ENCODE data around the gene VDAC2.

The VDAC2 gene

GRCh38 chr10:75231672-75232581 lies 21.3 kb downstream of the VDAC2 start:
- DNase-seq: no peak

GRCh38 chr10:75233444-75234016 lies 22.9 kb downstream of the VDAC2 start:
- DNase-seq: no peak

- DNase-seq: peak; percentile 89
These were observed 23.6 kb downstream of the VDAC2 start for GRCh38 chr10:75234017-75234682.

GRCh38 chr10:75234683-75235374 lies 24.2 kb downstream of the VDAC2 start:
- no peak for DNase-seq

GRCh38 chr10:75235375-75236177 lies 25.0 kb downstream of the VDAC2 start, which contains the start of gene COMTD1:
COMTD1 (minus strand) TSS chr10:75235957; CDS start chr10:75235928, 29 bp downstream.
- peak; percentile 89 for DNase-seq

- DNase-seq: no peak
These were observed 25.7 kb downstream of the VDAC2 start for GRCh38 chr10:75236178-75236825.

GRCh38 chr10:75238182-75239095 lies 27.8 kb downstream of the VDAC2 start:
- no peak for DNase-seq

- DNase-seq: no peak
These were observed 28.6 kb downstream of the VDAC2 start for GRCh38 chr10:75239096-75239790.

GRCh38 chr10:75240329-75241076 lies 29.9 kb downstream of the VDAC2 start:
- DNase-seq: no peak

- DNase-seq: peak; percentile 13
These were observed 32.8 kb downstream of the VDAC2 start for GRCh38 chr10:75243426-75243825.

- no peak for DNase-seq
These were observed 34.1 kb downstream of the VDAC2 start for GRCh38 chr10:75244487-75245353.

GRCh38 chr10:75245354-75246250 lies 35.0 kb downstream of the VDAC2 start:
- no peak for DNase-seq

GRCh38 chr10:75246506-75246905 lies 35.9 kb downstream of the VDAC2 start:
- DNase-seq: no peak

GRCh38 chr10:75247797-75248196 lies 37.2 kb downstream of the VDAC2 start:
- no peak for DNase-seq

GRCh38 chr10:75250934-75251333 lies 40.3 kb downstream of the VDAC2 start:
- DNase-seq: no peak

- no peak for DNase-seq
These were observed 43.0 kb downstream of the VDAC2 start for GRCh38 chr10:75253281-75254220.
